Posterior vena cava (tissue), 2 donors: ENCODE data around the gene NEO1. TPM values are rescaled to one million over a fixed set of nuclear protein-coding genes. Genes with fewer than 3 reads are reported as not detected.

Experiments
- DNase-seq: peaks from one replicate; pipeline ENCODE4 v3.0.0-alpha.2; 2020; ENCODE audit warnings: low spot score
- intact Hi-C, 2 donors: fragments of 100-400 bp; cut with DNase I; formaldehyde crosslinking; loops; one replicate each; pipeline versions ENCODE4 v1.14.1 to v1.14.2; 2022 to 2023
- total RNA-seq, 2 donors: library from RNA; stranded (reverse); fragmentation: NEBNext Ultra II Directional; extraction: Animal tissue kit (Norgen Biotek cat#: 25700); gene quantifications; one replicate each; pipeline ENCODE4 v1.2.1, GENCODE V29; 2021
- donor health status: DM: yes; HTN: yes; CAD: no.
- donor health status: DM: yes; HTN: yes; CAD: no.

NEO1 gene
- total RNA-seq, 2 donors from 2014 or later = 24.5 to 28.7 TPM

- intact Hi-C loops = loop anchor here in 1 of 2 donors (10.0 kb wide), 1 partner anchor 250 kb away; no protein-coding TSS in a partner anchor
These were observed 2.2 kb downstream of the NEO1 start for GRCh38 chr15:73054417-73054953.

GRCh38 chr15:73056460-73056859 lies 4.2 kb downstream of the NEO1 start:
- no peak for DNase-seq
- intact Hi-C loops = loop anchor here in 1 of 2 donors (10.0 kb wide), 1 partner anchor 252 kb away; no protein-coding TSS in a partner anchor

More at GRCh38 chr15:73054417-73054953, 2.2 kb downstream of the NEO1 start:
- no peak for DNase-seq

- intact Hi-C loops = loop anchor here in 1 of 2 donors (10.0 kb wide), 1 partner anchor 254 kb away; no protein-coding TSS in a partner anchor
- no peak for DNase-seq
These were observed 6.2 kb downstream of the NEO1 start for GRCh38 chr15:73058437-73058836.

- no peak for DNase-seq
- intact Hi-C loops = no loop called here
These were observed 12.9 kb downstream of the NEO1 start for GRCh38 chr15:73065114-73065513.

GRCh38 chr15:73069109-73069508 lies 16.8 kb downstream of the NEO1 start:
- DNase-seq = no peak
- intact Hi-C loops = no loop called here

GRCh38 chr15:73072894-73073293 lies 20.6 kb downstream of the NEO1 start:
- DNase-seq = no peak
- intact Hi-C loops = no loop called here

- DNase-seq = no peak
- intact Hi-C loops = no loop called here
These were observed 22.0 kb downstream of the NEO1 start for GRCh38 chr15:73074241-73074640.

GRCh38 chr15:73075160-73075859 lies 23.0 kb downstream of the NEO1 start:
- intact Hi-C loops = loop anchor here in 1 of 2 donors (5.0 kb wide), 1 partner anchor 202 kb away; no protein-coding TSS in a partner anchor
- no peak for DNase-seq

- no peak for DNase-seq
- intact Hi-C loops = loop anchor here in 1 of 2 donors (5.0 kb wide), 1 partner anchor 199 kb away; no protein-coding TSS in a partner anchor
These were observed 26.0 kb downstream of the NEO1 start for GRCh38 chr15:73078291-73078690.

- DNase-seq = no peak
- intact Hi-C loops = loop anchor here in 1 of 2 donors (5.0 kb wide), 1 partner anchor 199 kb away; no protein-coding TSS in a partner anchor
These were observed 26.5 kb downstream of the NEO1 start for GRCh38 chr15:73078722-73079121.

- intact Hi-C loops = loop anchor here in 1 of 2 donors (5.0 kb wide), 1 partner anchor 198 kb away; no protein-coding TSS in a partner anchor
- DNase-seq = no peak
These were observed 27.3 kb downstream of the NEO1 start for GRCh38 chr15:73079565-73079964.

- no peak for DNase-seq
- intact Hi-C loops = loop anchor here (5.0 to 10.0 kb wide), 2 partner anchors 284 to 287 kb away; no protein-coding TSS in a partner anchor
These were observed 29.2 kb downstream of the NEO1 start for GRCh38 chr15:73081321-73081958.

- intact Hi-C loops = loop anchor here (5.0 to 10.0 kb wide), 2 partner anchors 286 to 288 kb away; no protein-coding TSS in a partner anchor
- DNase-seq = no peak
These were observed 30.5 kb downstream of the NEO1 start for GRCh38 chr15:73082812-73083211.

- intact Hi-C loops = loop anchor here in 1 of 2 donors (10.0 kb wide), 1 partner anchor 292 kb away; no protein-coding TSS in a partner anchor
These were observed 34.8 kb downstream of the NEO1 start for GRCh38 chr15:73087098-73087497.

GRCh38 chr15:73105064-73105463 lies 52.8 kb downstream of the NEO1 start:
- intact Hi-C loops = no loop called here
- no peak for DNase-seq

More at GRCh38 chr15:73087098-73087497, 34.8 kb downstream of the NEO1 start:
- no peak for DNase-seq

- intact Hi-C loops = no loop called here
- DNase-seq = no peak
These were observed 56.4 kb downstream of the NEO1 start for GRCh38 chr15:73108676-73109075.

- intact Hi-C loops = no loop called here
- no peak for DNase-seq
These were observed 57.5 kb downstream of the NEO1 start for GRCh38 chr15:73109765-73110164.

GRCh38 chr15:73110201-73110600 lies 57.9 kb downstream of the NEO1 start:
- no peak for DNase-seq
- intact Hi-C loops = no loop called here

GRCh38 chr15:73114064-73114463 lies 61.8 kb downstream of the NEO1 start:
- intact Hi-C loops = no loop called here
- no peak for DNase-seq

GRCh38 chr15:73116164-73116563 lies 63.9 kb downstream of the NEO1 start:
- no peak for DNase-seq

More at GRCh38 chr15:73116164-73116563, 63.9 kb downstream of the NEO1 start:
- intact Hi-C loops = no loop called here
